HepG2 (cell line): ENCODE data around the gene NT5DC1. TPM values are rescaled to one million over a fixed set of nuclear protein-coding genes. Genes with fewer than 3 reads are reported as not detected.

Source experiments
- ARNT2 ChIP-seq: sonication (generic); formaldehyde crosslinking; IDR thresholded peaks from 2 replicates; pipeline ENCODE4 v1.8.0; 2022; ENCODE audit warnings: mild to moderate bottlenecking, low read depth, missing genetic modification reagents, moderate library complexity
- BHLHE40 ChIP-seq: IDR thresholded peaks from 2 replicates; pipeline ENCODE4 v1.6.1; 2011; ENCODE audit warnings: low read length, improper control_type of control experiment
- CBX1 ChIP-seq: IDR thresholded peaks from one replicate; pipeline ENCODE4 v1.6.1; 2016; ENCODE audit warnings: antibody characterized with exemption, low read depth
- ETV6 ChIP-seq: sonication (generic); formaldehyde crosslinking; conservative IDR thresholded peaks from 2 replicates; pipeline ENCODE4 v1.4.0; 2020; ENCODE audit warnings: missing genetic modification reagents
- FOXA1 ChIP-seq, 2 experiments: fragments of 450-650 bp in 1 of 2; sonication (generic) in 1 of 2; formaldehyde crosslinking in 1 of 2; IDR thresholded peaks; 2 replicates each; pipeline versions ENCODE4 v1.4.0 to v1.6.1; 2016 to 2020; ENCODE audit warnings: missing genetic modification reagents in 1 of 2
- GMEB1 ChIP-seq: sonication (generic); formaldehyde crosslinking; IDR thresholded peaks from 2 replicates; pipeline ENCODE4 v1.5.1; 2020; ENCODE audit warnings: missing genetic modification reagents, mild to moderate bottlenecking, borderline replicate concordance
- HOXA3 ChIP-seq: sonication (generic); formaldehyde crosslinking; IDR thresholded peaks from 2 replicates; pipeline ENCODE4 v1.5.0; 2020; ENCODE audit warnings: missing genetic modification reagents
- KDM5A ChIP-seq: fragments of 200-600 bp; sonication (generic); IDR thresholded peaks from 2 replicates; pipeline ENCODE4 v1.7.0; 2018; ENCODE audit warnings: antibody characterized with exemption, mild to moderate bottlenecking, low read length, borderline replicate concordance
- MTERF4 ChIP-seq: sonication (generic); formaldehyde crosslinking; IDR thresholded peaks from 2 replicates; pipeline ENCODE4 v1.8.0; 2023; ENCODE audit warnings: mild to moderate bottlenecking, missing genetic modification reagents
- PHF8 ChIP-seq: sonication (generic); formaldehyde crosslinking; IDR thresholded peaks from 2 replicates; pipeline ENCODE4 v1.5.0; 2020; ENCODE audit warnings: missing genetic modification reagents
- RFXAP ChIP-seq: sonication (generic); formaldehyde crosslinking; IDR thresholded peaks from 2 replicates; pipeline ENCODE4 v1.4.0; 2020; ENCODE audit warnings: missing genetic modification reagents, borderline replicate concordance
- SIN3A ChIP-seq: IDR thresholded peaks from 2 replicates; pipeline ENCODE4 v1.6.1; 2011; ENCODE audit warnings: low read depth, mild to moderate bottlenecking, control low read depth, low read length, borderline replicate concordance
- TGIF2 ChIP-seq: IDR thresholded peaks from 2 replicates; pipeline ENCODE4 v1.6.1; 2016; ENCODE audit warnings: control low read depth, missing compliant biosample characterization
- THYN1 ChIP-seq: sonication (generic); formaldehyde crosslinking; IDR thresholded peaks from 2 replicates; pipeline ENCODE4 v1.8.1; 2023; ENCODE audit warnings: low read depth, mild to moderate bottlenecking, moderate library complexity, missing genetic modification reagents, borderline replicate concordance
- UBTF ChIP-seq: sonication (generic); formaldehyde crosslinking; IDR thresholded peaks from 2 replicates; pipeline ENCODE4 v1.4.0; 2020; ENCODE audit warnings: mild to moderate bottlenecking, missing genetic modification reagents
- ZFX ChIP-seq: sonication (generic); formaldehyde crosslinking; IDR thresholded peaks from 2 replicates; pipeline ENCODE4 v1.4.0; 2020; ENCODE audit warnings: mild to moderate bottlenecking, low read depth, missing genetic modification reagents, moderate library complexity
- ZNF562 ChIP-seq: sonication (generic); formaldehyde crosslinking; IDR thresholded peaks from 2 replicates; pipeline ENCODE4 v1.8.0; 2022; ENCODE audit warnings: missing genetic modification reagents, borderline replicate concordance
- ZNF660 ChIP-seq: sonication (generic); formaldehyde crosslinking; IDR thresholded peaks from 2 replicates; pipeline ENCODE4 v1.5.1; 2020; ENCODE audit warnings: mild to moderate bottlenecking, low read depth, missing genetic modification reagents, borderline replicate concordance
- polyA plus RNA-seq, 8 experiments: library from polyadenylated mRNA; depleted of rRNA in 3 of 8; stranded (reverse) in 7 of 8; unstranded in 1 of 8; fragments of >200 nt; fragmentation: Illumina TruSeq in 4 of 8; extraction: Trizol in 4 of 8; gene quantifications; 2 replicates each; pipeline versions ENCODE4 v1.2.1 to v1.2.3, GENCODE V29; 2011 to 2016; ENCODE audit warnings: low read depth in 4 of 8, missing spikeins in 1 of 8, mixed read lengths in 1 of 8; ENCODE audit not compliant: insufficient read depth in 1 of 8
- total RNA-seq, 5 experiments: library from RNA; depleted of rRNA; stranded (reverse); fragments of >200 nt; fragmentation: Illumina TruSeq; extraction: Trizol; gene quantifications; 2 replicates each; pipeline ENCODE4 v1.2.3, GENCODE V29; 2016; ENCODE audit warnings: low read depth in 1 of 5
- TF ChIP-seq, protein P1 (sequence below): sonication (generic); formaldehyde crosslinking; IDR thresholded peaks from 2 replicates; pipeline ENCODE4 v1.9.0; 2021; ENCODE audit warnings: missing genetic modification reagents, mild to moderate bottlenecking, borderline replicate concordance
- TF ChIP-seq, protein P2 (sequence below): IDR thresholded peaks from 2 replicates; pipeline ENCODE4 v1.6.1; 2012; ENCODE audit warnings: low read depth, low read length, improper control_type of control experiment

NT5DC1 gene
- total and polyA plus RNA-seq, 2 of the 13 experiments (the other 11 are each of a cell fraction or from before 2014, with no cell fraction given) = 27.0 to 56.1 TPM

DNA sequence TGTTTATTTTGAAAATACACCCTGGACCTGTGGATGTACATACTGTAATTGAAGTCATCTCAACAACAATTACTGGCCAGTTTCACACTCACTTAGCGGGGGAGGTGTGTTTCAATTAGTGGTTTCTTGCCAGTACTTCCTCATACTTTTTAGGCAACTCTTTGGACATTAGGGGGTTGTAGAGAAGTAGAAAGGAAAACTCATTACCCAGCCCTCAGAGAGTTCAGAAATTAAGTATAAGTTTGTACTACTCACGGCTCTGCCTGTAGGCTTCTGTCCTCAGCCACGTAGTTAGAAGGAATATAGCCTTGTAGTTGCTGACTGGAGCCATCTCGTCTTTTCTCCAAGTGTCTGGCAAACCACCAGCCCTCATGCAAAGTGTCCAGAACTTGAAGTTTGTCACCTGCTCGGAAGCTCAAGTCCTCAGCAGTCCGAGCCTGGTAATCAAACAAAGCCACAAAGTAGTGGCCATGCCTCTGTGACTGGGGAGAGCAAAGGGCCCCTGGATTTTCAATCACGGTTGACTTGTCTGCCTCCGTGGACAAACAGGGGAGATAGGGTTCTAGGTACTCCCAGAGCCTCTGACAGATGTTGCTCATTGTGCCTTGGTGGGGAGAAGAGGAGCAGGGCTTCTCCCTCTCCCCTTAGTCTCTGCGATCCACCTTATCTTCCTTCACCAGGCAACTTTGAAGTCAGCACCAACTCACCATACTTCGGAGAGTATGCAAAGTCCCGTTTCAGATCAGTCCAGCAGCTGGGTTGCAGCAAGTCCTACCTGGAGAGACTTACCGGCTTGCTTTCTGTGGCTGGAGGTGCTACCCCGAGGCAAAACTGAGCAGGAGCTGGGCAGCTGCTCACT is 40.7 kb upstream of the NT5DC1 start (continued):
- TF ChIP-seq, protein P1, sequence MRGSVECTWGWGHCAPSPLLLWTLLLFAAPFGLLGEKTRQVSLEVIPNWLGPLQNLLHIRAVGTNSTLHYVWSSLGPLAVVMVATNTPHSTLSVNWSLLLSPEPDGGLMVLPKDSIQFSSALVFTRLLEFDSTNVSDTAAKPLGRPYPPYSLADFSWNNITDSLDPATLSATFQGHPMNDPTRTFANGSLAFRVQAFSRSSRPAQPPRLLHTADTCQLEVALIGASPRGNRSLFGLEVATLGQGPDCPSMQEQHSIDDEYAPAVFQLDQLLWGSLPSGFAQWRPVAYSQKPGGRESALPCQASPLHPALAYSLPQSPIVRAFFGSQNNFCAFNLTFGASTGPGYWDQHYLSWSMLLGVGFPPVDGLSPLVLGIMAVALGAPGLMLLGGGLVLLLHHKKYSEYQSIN (CRISPR knock-in tag) = no peak
- TF ChIP-seq, protein P2, sequence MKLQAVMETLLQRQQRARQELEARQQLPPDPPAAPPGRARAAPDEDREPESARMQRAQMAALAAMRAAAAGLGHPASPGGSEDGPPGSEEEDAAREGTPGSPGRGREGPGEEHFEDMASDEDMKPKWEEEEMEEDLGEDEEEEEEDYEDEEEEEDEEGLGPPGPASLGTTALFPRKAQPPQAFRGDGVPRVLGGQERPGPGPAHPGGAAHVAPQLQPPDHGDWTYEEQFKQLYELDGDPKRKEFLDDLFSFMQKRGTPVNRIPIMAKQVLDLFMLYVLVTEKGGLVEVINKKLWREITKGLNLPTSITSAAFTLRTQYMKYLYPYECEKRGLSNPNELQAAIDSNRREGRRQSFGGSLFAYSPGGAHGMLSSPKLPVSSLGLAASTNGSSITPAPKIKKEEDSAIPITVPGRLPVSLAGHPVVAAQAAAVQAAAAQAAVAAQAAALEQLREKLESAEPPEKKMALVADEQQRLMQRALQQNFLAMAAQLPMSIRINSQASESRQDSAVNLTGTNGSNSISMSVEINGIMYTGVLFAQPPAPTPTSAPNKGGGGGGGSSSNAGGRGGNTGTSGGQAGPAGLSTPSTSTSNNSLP = 0 out of 2 replicates have a peak, but pooled peaks have one; percentile 27
- TF ChIP-seq ETV6 (0 out of 2 replicates have a peak, but pooled peaks have one; percentile 31), PHF8 (peak; percentile 49; the same call in 1 of the 2 replicates), TGIF2 (CRISPR knock-in tag) (0 out of 2 replicates have a peak, but pooled peaks have one; percentile 70), HOXA3 (CRISPR knock-in tag) (peak; percentile 18; the same call in 1 of the 2 replicates), KDM5A (peak; percentile 45; the same call in 1 of the 2 replicates), GMEB1 (CRISPR knock-in tag) (no peak; the same call in 1 of the 2 replicates), ZNF660 (CRISPR knock-in tag) (no peak), SIN3A (no peak), UBTF (CRISPR knock-in tag) (0 out of 2 replicates have a peak, but pooled peaks have one; percentile 36), BHLHE40 (0 out of 2 replicates have a peak, but pooled peaks have one; percentile 2), ARNT2 (CRISPR knock-in tag) (peak; percentile 59; the same call in 1 of the 2 replicates), THYN1 (CRISPR knock-in tag) (no peak), ZFX (CRISPR knock-in tag) (peak; percentile 43; the same call in 1 of the 2 replicates), MTERF4 (CRISPR knock-in tag) (no peak), FOXA1 (IDR thresholded peaks at IDR 0.05) (no peak), FOXA1 (CRISPR knock-in tag; IDR thresholded peaks at IDR 0.05) (no peak), ZNF562 (CRISPR knock-in tag) (no peak), RFXAP (no peak), CBX1 (peak; percentile 53)
